Calu3 (cell line): ENCODE results near the gene SH2D6. TPM values are rescaled to one million over a fixed set of nuclear protein-coding genes. Genes with fewer than 3 reads are reported as not detected.
"Not testable (repeated sequence)": the region's sequence is repeated elsewhere in the genome, so short reads cannot be mapped to it uniquely, and the experiment has no call there.

Source experiments
- BruUV-seq: library from RNA; stranded (reverse); fragments of 400-500 nt; replicated peaks from 2 replicates; lab custom pipeline; 2021; lab: Mats Ljungman, UMichigan
- CTCF ChIA-PET: fragments of 300-600 bp; sonication (Branson Sonifier 250); formaldehyde crosslinking; loops from one replicate; lab custom pipeline; 2022; ENCODE audit warnings: antibody characterized with exemption; lab: Charles Lee
- DNase-seq: peaks from one replicate; pipeline ENCODE4 v3.0.0; 2022
- H3K27ac Mint-ChIP-seq: one replicate; pipeline ENCODE4 v1.8.0; 2022; ENCODE audit warnings: mixed read lengths; ENCODE audit not compliant: unreplicated experiment
- H3K27me3 Mint-ChIP-seq: one replicate; pipeline ENCODE4 v1.8.0; 2022; ENCODE audit warnings: mixed read lengths; ENCODE audit not compliant: unreplicated experiment
- H3K36me3 Mint-ChIP-seq: one replicate; pipeline ENCODE4 v1.8.0; 2022; ENCODE audit warnings: mild to moderate bottlenecking, moderate library complexity, mixed read lengths; ENCODE audit not compliant: insufficient read depth, unreplicated experiment
- H3K4me1 Mint-ChIP-seq: one replicate; pipeline ENCODE4 v1.8.0; 2022; ENCODE audit warnings: mild to moderate bottlenecking, low read depth, mixed read lengths; ENCODE audit not compliant: unreplicated experiment
- H3K4me3 Mint-ChIP-seq: one replicate; pipeline ENCODE4 v1.8.0; 2022; ENCODE audit warnings: mild to moderate bottlenecking, low read depth, moderate library complexity, mixed read lengths; ENCODE audit not compliant: unreplicated experiment
- H3K9me3 Mint-ChIP-seq: one replicate; pipeline ENCODE4 v1.8.0; 2022; ENCODE audit warnings: low read depth, mixed read lengths; ENCODE audit not compliant: unreplicated experiment
- intact Hi-C: fragments of 100-400 bp; cut with micrococcal nuclease; formaldehyde crosslinking; loops from one replicate; pipeline ENCODE4 v1.10.0; 2022; ENCODE audit not compliant: unreplicated experiment
- total RNA-seq: library from RNA; stranded (reverse); gene quantifications from 2 replicates; pipeline ENCODE4 v1.2.3, GENCODE V29; 2022
- TF ChIP-seq, protein P1 (sequence below): fragments of 200-600 bp; IDR thresholded peaks from one replicate; pipeline ENCODE4 v1.8.0; 2022; ENCODE audit warnings: antibody characterized with exemption; ENCODE audit not compliant: unreplicated experiment

SH2D6 gene
- total RNA-seq, 1 experiment from 2014 or later: 1.8 TPM

DNA sequence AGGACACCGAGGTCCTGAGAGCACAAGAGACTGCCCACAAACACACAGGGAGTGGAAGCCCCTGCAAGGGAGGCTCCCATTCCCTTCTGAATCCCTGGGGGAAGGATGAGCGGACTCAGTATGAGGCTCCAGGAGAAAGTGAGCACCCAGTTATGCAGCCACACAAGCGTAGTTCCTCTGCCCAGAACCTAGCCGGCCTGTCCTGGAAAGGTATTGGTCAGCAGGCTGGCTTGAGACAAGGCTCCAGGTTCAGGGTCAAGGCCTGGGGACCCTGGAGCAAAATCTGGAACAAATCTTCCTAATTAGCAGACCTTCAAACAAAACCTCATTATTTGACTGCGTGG lies 7.1 kb upstream of the SH2D6 start:
- intact Hi-C loops: no loop called here
- H3K27ac Mint-ChIP-seq: peak overlapping the region; percentile 19
- DNase-seq: no peak
- peaks cover 41% of the 10 kb centered on the region for H3K36me3 Mint-ChIP-seq
- BruUV-seq: no TSS peak
- H3K9me3 Mint-ChIP-seq: no peaks in the 10 kb centered on the region
- TF ChIP-seq, protein P1, sequence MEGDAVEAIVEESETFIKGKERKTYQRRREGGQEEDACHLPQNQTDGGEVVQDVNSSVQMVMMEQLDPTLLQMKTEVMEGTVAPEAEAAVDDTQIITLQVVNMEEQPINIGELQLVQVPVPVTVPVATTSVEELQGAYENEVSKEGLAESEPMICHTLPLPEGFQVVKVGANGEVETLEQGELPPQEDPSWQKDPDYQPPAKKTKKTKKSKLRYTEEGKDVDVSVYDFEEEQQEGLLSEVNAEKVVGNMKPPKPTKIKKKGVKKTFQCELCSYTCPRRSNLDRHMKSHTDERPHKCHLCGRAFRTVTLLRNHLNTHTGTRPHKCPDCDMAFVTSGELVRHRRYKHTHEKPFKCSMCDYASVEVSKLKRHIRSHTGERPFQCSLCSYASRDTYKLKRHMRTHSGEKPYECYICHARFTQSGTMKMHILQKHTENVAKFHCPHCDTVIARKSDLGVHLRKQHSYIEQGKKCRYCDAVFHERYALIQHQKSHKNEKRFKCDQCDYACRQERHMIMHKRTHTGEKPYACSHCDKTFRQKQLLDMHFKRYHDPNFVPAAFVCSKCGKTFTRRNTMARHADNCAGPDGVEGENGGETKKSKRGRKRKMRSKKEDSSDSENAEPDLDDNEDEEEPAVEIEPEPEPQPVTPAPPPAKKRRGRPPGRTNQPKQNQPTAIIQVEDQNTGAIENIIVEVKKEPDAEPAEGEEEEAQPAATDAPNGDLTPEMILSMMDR: no peak
- H3K4me3 Mint-ChIP-seq: peak overlapping the region; percentile 61
- peaks cover 45% of the 10 kb centered on the region for H3K4me1 Mint-ChIP-seq
- CTCF ChIA-PET: no interaction called here
- H3K27me3 Mint-ChIP-seq: no peaks in the 10 kb centered on the region

DNA sequence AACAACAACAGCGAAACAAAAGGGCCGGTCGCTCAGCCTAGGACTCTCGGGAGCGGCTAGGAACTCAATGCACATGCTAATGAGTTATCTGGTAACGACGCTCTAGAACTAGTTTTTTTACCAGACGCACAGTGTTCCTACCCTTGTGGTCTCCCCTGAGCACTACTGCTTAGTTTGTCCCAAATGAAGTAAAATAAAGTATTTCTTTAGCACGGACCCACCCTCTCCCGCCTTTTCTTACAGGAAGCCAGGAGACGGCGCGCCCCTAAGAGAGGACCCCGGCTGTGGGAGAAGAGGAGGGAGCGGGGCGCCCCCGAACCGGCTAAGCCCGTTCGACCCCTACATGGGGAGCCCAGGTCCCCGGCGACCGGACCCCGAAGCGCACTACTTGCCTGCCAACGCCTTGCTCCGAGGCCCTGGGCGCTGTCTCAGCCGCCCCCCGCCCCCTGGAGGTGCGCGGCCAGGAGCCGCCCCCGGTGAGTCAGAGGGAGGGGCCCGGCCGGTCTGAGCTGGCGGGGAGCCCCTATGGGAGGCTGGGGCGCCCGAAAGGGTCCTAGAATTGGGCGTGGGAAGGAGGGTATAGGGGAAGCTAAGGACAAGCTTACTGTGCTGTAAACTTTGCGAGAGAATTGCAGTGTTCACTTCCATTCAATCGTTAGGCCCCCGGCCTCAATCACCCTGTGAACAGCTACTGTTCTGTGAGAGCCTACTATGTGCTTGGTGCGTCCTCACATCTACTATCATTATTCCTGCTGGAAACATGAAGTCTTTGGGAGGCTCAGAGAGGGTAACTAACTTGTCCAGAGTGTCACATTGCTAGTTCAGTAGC lies 4.7 kb upstream of the SH2D6 start:
- Mint-ChIP-seq H3K4me3 (peak overlapping the region; percentile 91), H3K36me3 (peaks cover 49% of the 10 kb centered on the region), H3K27ac (peak overlapping the region; percentile 93), H3K9me3 (no peaks in the 10 kb centered on the region), H3K4me1 (peaks cover 41% of the 10 kb centered on the region), H3K27me3 (no peaks in the 10 kb centered on the region)
- peak; percentile 79 for DNase-seq
- BruUV-seq: no TSS peak
- intact Hi-C loops: no loop called here
- TF ChIP-seq, protein P1: peak; percentile 22
- CTCF ChIA-PET: interaction anchor here (0.5 to 1.5 kb wide), 6 partner anchors 31 to 337 kb away, joined by 3 to 5 read pairs (median 3); partner anchors contain the start of gene MAT2A

DNA sequence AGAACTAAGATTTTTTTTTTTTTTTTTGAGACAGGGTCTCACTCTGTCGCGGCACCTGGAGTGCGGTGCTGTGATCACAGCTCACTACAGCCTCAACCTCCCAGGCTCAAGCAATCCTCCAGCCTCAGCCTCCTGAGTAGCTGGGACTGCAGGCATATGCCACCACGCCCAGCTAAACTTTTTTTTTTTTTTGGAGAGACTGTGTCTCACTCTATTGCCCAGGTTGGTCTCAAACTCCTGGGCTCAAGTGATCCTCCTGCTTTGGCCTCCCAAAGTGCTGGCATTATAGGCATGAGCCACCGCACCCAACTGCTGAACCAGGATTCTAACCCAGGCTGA lies 4.1 kb upstream of the SH2D6 start:
- CTCF ChIA-PET: interaction anchor here (0.5 to 1.5 kb wide), 5 partner anchors 32 to 336 kb away, joined by 3 to 5 read pairs (median 3); no protein-coding TSS in a partner anchor
- H3K9me3 Mint-ChIP-seq, H3K27me3 Mint-ChIP-seq, H3K27ac Mint-ChIP-seq, BruUV-seq, intact Hi-C loops, DNase-seq: not testable (repeated sequence)
- H3K4me1 Mint-ChIP-seq: peaks cover 45% of the 10 kb centered on the region
- peaks cover 54% of the 10 kb centered on the region for H3K36me3 Mint-ChIP-seq
- H3K4me3 Mint-ChIP-seq: peak overlapping the region; percentile 91

DNA sequence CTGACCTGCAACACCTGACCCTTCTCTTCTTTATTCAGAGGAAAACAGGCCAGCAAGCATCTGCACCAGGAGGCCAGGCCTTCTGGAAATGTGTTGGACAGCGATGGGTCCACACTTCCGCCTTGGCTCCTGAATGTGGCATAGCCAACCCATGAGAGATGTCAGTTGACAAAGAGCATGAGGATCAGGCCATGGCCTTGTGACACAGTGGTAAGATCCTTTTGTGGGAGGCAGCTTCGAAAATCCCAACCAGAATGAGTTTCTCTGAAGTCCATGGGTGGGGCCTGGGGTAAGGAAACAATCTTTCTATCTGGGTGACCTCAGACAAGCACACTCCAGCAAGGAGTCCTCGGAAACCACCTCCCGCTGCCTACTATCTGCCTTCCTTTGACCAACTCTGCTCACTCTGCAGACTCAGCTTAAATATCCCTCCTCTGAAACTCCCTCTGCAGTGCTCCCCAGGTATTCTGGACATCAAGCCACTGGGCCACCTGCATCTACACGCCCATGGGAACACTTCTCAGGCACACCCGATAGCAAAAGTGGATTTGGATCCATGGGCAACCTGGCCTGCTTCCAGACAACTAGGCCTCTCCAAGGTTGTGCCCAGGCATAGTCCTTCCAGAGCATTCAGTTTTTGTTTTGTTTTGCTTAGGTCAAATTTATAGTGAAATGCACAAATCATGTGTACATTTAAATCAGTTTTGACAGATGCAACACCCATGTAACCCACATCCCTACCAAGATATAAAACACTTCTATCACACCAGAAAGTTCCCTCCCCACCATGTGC lies 3.6 kb upstream of the SH2D6 start:
- Mint-ChIP-seq H3K4me3 (no peak overlapping the region), H3K36me3 (peaks cover 51% of the 10 kb centered on the region), H3K27me3 (no peaks in the 10 kb centered on the region), H3K4me1 (peaks cover 48% of the 10 kb centered on the region), H3K27ac (peak overlapping the region; percentile 46), H3K9me3 (no peaks in the 10 kb centered on the region)
- BruUV-seq: no TSS peak
- CTCF ChIA-PET: interaction anchor here (1.1 to 1.5 kb wide), 2 partner anchors 81 to 137 kb away, joined by 4 to 5 read pairs; no protein-coding TSS in a partner anchor
- TF ChIP-seq, protein P1: no peak
- intact Hi-C loops: no loop called here
- no peak for DNase-seq
